Loucy (cell line): ENCODE measurements around the gene PLA2G2E.

Experiments
- CTCF ChIP-seq: fragments of 200-600 bp; sonication (generic); conservative IDR thresholded peaks from 2 replicates; pipeline ENCODE4 v1.5.1; 2014; ENCODE audit warnings: mild to moderate bottlenecking, antibody characterized with exemption, low read length
- EZH2phosphoT487 ChIP-seq: fragments of 200-600 bp; IDR thresholded peaks from 2 replicates; pipeline ENCODE4 v1.6.1; 2018; ENCODE audit warnings: antibody characterized with exemption, mild to moderate bottlenecking, moderate library complexity, borderline replicate concordance

- TF ChIP-seq CTCF (no peak), EZH2phosphoT487 (no peak)
These were observed 21.8 kb downstream of the PLA2G2E start for GRCh38 chr1:19901653-19902052.
